Measurements from ENCODE around the gene CCR2.

CCR2 gene

DNA sequence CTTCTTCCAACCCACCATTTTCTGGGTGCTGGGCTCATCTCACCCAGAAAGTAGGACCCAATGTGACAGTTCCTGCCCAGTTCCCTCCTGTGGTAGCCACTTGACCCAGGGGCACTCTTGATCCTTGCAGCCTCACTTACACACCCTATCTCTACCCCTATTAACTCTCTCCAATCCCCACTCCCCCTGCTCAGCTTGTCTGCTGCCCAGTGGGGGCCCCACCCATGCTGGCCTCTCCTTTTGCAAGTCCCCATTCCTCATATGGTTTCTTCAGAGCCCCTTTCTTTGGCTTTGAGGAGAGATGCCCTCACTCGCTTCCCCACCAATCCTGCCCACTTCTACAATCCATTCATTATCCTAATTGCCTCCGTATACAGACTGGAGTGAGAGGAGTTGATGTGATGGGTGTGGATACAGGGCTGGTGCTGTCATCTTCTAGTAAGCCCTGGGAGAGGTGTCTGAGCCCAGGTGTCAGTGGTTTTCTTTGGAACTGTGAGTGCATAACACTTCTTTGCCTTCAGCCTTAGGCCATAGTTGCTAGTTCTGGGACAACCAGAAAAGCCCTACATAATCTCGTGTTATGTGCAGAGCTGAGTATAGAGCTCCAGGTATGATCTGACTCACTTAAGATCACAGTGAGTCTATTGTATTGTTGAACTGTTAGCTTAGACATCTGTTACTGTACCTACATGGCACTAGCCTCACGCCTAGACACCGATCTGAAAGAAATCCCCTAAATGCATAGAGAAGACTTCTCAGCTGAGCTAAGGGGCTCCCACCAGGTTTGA is 12.0 kb downstream of the CCR2 start:
- no peaks in the 10 kb centered on the region for H3K27me3 ChIP-seq
- H3K9me3 ChIP-seq, result no peaks in the 10 kb centered on the region
- H3K4me1 ChIP-seq, result no peaks in the 10 kb centered on the region
- H3K4me3 ChIP-seq (ENCODE audit: low read depth, low read length), result no peak overlapping the region
- TF ChIP-seq, protein P1, sequence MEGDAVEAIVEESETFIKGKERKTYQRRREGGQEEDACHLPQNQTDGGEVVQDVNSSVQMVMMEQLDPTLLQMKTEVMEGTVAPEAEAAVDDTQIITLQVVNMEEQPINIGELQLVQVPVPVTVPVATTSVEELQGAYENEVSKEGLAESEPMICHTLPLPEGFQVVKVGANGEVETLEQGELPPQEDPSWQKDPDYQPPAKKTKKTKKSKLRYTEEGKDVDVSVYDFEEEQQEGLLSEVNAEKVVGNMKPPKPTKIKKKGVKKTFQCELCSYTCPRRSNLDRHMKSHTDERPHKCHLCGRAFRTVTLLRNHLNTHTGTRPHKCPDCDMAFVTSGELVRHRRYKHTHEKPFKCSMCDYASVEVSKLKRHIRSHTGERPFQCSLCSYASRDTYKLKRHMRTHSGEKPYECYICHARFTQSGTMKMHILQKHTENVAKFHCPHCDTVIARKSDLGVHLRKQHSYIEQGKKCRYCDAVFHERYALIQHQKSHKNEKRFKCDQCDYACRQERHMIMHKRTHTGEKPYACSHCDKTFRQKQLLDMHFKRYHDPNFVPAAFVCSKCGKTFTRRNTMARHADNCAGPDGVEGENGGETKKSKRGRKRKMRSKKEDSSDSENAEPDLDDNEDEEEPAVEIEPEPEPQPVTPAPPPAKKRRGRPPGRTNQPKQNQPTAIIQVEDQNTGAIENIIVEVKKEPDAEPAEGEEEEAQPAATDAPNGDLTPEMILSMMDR (IDR thresholded peaks at IDR 0.05; ENCODE audit: low read depth, low read length), result no peak
- no peak for DNase-seq
- H3K36me3 ChIP-seq, result no peaks in the 10 kb centered on the region

DNA sequence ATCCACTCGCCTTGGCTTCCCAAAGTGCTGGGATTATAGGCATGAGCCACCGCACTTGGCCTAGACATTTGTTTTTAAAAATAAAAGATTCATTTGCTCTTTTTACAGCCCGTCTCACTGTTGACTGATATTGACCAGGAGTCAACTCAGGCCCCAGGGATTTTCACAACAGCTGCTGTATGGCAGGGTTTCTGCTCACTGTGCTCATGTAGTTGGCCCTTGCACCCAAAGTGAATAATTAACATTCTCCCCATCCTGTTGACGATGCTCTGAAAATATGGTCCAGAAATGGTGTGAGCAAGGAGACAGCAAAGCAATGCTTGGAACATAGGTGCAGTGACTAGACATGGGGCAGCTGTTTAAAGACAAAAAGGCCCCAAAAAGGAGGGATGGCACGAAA is 13.9 kb downstream of the CCR2 start:
- no peaks in the 10 kb centered on the region for H3K27me3 ChIP-seq

DNA sequence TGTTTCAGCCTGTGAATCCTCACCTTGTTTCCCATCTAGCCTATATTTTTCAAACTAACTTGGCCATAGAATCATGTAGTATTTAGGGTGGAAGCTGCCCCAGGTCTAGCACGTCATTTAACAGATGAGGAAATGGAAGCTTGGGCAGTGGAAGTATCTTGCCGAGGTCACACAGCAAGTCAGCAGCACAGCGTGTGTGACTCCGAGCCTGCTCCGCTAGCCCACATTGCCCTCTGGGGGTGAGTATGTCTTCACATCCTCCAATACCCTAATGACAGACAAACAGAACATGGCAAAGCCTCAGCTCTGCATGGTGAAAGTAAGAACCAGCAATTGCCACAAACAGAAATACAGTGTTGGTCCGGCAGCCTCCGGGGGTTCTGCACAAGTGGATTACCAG is 14.7 kb downstream of the CCR2 start:
- no peak overlapping the region for H3K4me3 ChIP-seq (ENCODE audit: low read depth, low read length)
- TF ChIP-seq, protein P1 (IDR thresholded peaks at IDR 0.05; ENCODE audit: low read depth, low read length), result no peak; the same call in 1 of the 2 replicates
- H3K4me1 ChIP-seq, result no peaks in the 10 kb centered on the region
- no peak for DNase-seq
- no peaks in the 10 kb centered on the region for H3K27me3 ChIP-seq
- H3K36me3 ChIP-seq, result no peaks in the 10 kb centered on the region
- no peaks in the 10 kb centered on the region for H3K9me3 ChIP-seq

More for the DNA sequence above, 13.9 kb downstream of the CCR2 start:
- H3K36me3 ChIP-seq, result no peaks in the 10 kb centered on the region
- DNase-seq, result no peak
- TF ChIP-seq, protein P1 (IDR thresholded peaks at IDR 0.05; ENCODE audit: low read depth, low read length), result no peak
- H3K9me3 ChIP-seq, result no peaks in the 10 kb centered on the region
- no peaks in the 10 kb centered on the region for H3K4me1 ChIP-seq
- H3K4me3 ChIP-seq (ENCODE audit: low read depth, low read length), result no peak overlapping the region

DNA sequence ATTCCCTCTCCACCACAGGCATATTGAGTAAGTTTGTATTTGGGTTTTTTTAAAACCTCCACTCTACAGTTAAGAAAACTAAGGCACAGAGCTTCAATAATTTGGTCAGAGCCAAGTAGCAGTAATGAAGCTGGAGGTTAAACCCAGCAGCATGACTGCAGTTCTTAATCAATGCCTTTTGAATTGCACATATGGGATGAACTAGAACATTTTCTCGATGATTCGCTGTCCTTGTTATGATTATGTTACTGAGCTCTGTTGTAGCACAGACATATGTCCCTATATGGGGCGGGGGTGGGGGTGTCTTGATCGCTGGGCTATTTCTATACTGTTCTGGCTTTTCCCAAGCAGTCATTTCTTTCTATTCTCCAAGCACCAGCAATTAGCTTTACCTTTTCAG is 15.2 kb downstream of the CCR2 start:
- Histone ChIP-seq H3K27me3 (no peaks in the 10 kb centered on the region), H3K4me1 (no peaks in the 10 kb centered on the region), H3K4me3 (ENCODE audit: low read depth, low read length) (no peak overlapping the region)

DNA sequence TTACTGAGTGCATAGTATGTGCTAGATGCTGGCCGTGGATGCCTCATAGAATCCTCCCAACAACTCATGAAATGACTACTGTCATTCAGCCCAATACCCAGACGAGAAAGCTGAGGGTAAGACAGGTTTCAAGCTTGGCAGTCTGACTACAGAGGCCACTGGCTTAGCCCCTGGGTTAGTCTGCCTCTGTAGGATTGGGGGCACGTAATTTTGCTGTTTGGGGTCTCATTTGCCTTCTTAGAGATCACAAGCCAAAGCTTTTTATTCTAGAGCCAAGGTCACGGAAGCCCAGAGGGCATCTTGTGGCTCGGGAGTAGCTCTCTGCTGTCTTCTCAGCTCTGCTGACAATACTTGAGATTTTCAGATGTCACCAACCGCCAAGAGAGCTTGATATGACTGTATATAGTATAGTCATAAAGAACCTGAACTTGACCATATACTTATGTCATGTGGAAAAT is 15.8 kb downstream of the CCR2 start:
- DNase-seq, result no peak
- no peaks in the 10 kb centered on the region for H3K9me3 ChIP-seq

More for the DNA sequence above, 15.2 kb downstream of the CCR2 start:
- H3K36me3 ChIP-seq, result no peaks in the 10 kb centered on the region
- H3K9me3 ChIP-seq, result no peaks in the 10 kb centered on the region
- TF ChIP-seq, protein P1 (IDR thresholded peaks at IDR 0.05; ENCODE audit: low read depth, low read length), result no peak
- DNase-seq, result no peak

More for the DNA sequence above, 15.8 kb downstream of the CCR2 start:
- no peaks in the 10 kb centered on the region for H3K4me1 ChIP-seq
- TF ChIP-seq, protein P1 (IDR thresholded peaks at IDR 0.05; ENCODE audit: low read depth, low read length), result no peak
- H3K27me3 ChIP-seq, result no peaks in the 10 kb centered on the region
- no peaks in the 10 kb centered on the region for H3K36me3 ChIP-seq
- H3K4me3 ChIP-seq (ENCODE audit: low read depth, low read length), result no peak overlapping the region
